Measurements from ENCODE around the gene ATP5PD.
A peak's percentile ranks its signal among the peaks of the same experiment; 100 is the strongest.

ATP5PD gene

DNA sequence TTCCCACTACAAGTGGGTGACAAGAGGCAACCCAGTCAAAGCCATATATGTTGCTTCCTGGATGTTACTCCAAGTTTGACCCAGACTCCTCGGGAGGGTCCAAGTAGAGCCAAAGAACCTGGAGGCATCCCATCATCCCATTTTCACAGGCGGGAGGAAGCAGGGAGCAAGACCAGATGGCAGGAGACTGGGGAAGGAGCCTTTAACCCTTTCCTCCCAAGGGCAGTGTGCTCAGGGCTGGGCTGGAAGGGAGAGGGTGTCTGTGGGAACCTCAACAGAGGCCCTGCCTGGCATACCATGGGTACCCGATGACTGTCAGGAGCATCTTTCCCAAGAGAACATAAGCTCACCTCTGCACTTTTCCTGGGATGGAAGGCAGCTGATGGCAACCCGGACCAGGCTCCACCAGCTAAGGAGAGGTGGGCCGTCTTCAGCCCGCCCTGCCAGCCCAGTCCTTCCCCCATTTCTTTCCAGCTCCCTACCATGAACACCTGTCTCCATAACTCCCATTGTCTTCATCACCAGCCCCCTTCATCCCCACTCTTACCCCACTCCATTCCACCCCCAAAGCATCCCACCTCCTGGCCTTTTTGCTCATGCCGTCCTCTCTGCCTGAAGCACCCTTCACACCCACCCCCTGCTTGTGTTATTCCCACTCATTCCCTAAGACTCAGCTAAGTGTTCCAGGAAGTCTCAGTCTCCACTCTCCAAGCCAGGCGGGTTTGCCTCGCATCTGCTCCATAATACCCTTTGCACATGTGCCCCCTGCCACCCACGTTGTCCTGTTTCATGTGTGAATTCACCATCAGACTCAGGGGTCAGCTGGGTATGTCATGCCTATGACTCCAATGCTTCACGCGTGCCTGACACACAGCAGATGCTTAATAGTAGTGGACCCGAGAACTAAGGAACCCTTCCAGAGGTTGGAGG lies 35.1 kb upstream of the ATP5PD start:
- H3K4me3 ChIP-seq (ENCODE audit: low read depth, low read length), result no peak overlapping the region
- TF ChIP-seq, protein P1, sequence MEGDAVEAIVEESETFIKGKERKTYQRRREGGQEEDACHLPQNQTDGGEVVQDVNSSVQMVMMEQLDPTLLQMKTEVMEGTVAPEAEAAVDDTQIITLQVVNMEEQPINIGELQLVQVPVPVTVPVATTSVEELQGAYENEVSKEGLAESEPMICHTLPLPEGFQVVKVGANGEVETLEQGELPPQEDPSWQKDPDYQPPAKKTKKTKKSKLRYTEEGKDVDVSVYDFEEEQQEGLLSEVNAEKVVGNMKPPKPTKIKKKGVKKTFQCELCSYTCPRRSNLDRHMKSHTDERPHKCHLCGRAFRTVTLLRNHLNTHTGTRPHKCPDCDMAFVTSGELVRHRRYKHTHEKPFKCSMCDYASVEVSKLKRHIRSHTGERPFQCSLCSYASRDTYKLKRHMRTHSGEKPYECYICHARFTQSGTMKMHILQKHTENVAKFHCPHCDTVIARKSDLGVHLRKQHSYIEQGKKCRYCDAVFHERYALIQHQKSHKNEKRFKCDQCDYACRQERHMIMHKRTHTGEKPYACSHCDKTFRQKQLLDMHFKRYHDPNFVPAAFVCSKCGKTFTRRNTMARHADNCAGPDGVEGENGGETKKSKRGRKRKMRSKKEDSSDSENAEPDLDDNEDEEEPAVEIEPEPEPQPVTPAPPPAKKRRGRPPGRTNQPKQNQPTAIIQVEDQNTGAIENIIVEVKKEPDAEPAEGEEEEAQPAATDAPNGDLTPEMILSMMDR (IDR thresholded peaks at IDR 0.05; ENCODE audit: borderline replicate concordance, insufficient read depth, low read depth, low read length), result no peak

DNA sequence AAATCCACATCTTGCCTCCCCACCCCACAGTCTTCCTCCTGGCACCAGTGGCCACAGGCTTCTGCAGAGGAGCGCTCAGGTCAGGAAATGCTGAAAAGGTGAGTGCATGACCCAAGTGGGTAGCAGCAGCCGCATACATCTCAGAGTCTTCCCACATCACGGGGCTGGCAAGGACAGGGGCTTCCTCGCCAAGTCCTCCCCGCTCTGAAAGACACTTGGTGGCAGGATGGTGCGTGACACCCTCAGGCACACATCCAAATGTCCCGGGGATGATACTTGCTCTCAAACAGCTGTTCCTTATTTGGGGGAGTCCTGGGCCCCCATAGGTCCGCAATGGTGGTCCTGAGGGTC lies 32.2 kb upstream of the ATP5PD start:
- no peak overlapping the region for H3K4me3 ChIP-seq (ENCODE audit: low read depth, low read length)
- TF ChIP-seq, protein P1 (IDR thresholded peaks at IDR 0.05; ENCODE audit: borderline replicate concordance, insufficient read depth, low read depth, low read length), result no peak

DNA sequence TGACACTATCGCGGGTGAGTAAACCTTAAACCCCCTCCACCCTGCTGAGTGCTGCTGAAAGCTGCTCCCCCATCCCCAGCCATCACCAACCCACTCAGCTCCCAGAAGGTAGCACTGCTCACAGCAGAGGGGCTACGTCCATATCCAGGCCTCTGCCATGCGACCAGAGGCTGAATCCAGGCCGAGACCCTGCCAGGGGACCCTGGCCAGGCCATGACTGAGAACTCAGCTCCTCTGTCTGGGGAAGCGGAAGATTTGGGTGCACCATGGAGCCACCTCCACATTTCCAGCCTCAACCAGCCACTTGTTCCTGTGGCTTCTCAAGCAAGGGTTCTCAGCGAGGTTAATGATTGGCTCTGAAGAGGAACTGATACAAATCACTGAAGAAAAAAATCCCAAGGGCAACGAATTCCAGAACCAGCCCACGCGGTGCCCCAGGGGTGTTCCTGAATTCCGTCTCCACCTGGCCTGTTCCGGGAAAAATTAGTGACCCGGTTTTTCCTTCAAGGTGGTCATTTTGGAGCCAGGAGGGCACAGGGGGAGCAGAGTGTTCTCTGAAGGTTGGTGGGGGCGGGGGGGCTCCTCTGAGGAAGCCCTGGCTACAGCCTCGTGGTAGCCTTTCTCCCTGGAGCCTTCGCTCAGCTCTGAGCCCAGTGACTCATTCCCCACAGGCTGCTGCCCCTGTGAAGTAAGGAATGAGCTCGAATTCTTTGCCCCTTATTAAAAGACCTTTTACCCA lies 31.7 kb upstream of the ATP5PD start:
- no peak overlapping the region for H3K4me3 ChIP-seq (ENCODE audit: low read depth, low read length)
- TF ChIP-seq, protein P1 (IDR thresholded peaks at IDR 0.05; ENCODE audit: borderline replicate concordance, insufficient read depth, low read depth, low read length), result no peak

DNA sequence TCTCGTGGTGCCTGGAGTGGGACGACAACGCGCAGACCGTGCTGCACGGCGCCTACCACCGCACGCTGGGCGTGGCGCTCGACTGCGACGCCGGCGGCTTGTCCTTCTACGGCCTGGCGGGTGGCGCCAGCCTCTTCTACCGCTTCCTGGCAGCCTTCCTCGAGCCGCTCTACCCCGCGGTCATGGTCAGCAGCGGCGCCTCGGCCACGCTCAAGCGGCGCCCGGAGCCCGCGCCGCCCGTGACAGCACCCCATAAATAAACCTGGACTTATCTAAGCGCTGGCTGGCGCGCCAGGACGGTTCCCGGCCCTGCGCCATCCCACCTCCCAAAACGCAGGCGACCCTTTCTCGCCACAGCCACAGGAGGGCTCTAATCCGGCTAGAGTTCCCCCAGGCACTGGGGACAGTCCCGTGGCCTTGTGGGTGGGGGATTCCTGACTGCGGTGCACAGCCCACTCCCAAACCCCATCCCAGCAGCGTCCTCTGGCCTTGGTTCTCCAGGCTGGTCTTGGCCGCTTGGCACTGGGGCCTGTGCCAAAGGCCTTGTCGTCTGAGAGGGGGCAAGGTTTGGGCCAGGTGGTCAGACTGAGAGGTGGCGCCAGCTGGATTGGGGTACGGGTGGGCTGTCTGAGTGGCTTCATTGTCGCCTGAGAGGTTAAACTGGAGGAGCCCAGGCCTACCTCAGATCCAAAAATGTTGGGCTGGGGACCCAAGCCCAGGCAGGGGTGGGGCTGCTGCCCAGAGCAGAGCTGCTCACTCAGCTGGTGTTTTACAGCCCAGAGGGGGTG lies 30.9 kb upstream of the ATP5PD start:
- TF ChIP-seq, protein P1 (IDR thresholded peaks at IDR 0.05; ENCODE audit: borderline replicate concordance, insufficient read depth, low read depth, low read length), result 0 out of 2 replicates have a peak, but pooled peaks have one; percentile 25
- H3K4me3 ChIP-seq (ENCODE audit: low read depth, low read length), result peak overlapping the region; percentile 26

DNA sequence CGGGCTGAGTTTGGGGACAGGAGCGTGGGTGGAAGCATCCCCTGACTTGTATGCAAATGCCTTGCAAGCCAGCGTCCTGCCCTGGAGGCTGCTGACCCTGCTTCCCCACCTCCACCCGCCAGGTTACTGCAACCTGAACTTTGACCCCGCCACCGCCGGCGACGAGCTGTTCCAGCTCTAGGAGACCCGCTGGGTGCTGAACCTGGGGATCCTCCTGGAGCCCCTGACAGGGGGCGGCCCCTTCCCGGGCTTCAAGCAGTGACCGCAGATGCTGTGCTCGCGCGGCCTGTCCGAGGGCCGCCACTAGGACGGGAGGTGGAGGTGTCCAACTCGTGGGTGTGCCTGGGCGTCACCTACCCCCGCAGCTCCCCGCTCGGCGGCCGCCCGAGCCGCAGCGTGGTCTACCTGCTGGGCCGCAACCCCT lies 30.3 kb upstream of the ATP5PD start:
- TF ChIP-seq, protein P1 (IDR thresholded peaks at IDR 0.05; ENCODE audit: borderline replicate concordance, insufficient read depth, low read depth, low read length), result no peak
- peak overlapping the region; percentile 26 for H3K4me3 ChIP-seq (ENCODE audit: low read depth, low read length)

DNA sequence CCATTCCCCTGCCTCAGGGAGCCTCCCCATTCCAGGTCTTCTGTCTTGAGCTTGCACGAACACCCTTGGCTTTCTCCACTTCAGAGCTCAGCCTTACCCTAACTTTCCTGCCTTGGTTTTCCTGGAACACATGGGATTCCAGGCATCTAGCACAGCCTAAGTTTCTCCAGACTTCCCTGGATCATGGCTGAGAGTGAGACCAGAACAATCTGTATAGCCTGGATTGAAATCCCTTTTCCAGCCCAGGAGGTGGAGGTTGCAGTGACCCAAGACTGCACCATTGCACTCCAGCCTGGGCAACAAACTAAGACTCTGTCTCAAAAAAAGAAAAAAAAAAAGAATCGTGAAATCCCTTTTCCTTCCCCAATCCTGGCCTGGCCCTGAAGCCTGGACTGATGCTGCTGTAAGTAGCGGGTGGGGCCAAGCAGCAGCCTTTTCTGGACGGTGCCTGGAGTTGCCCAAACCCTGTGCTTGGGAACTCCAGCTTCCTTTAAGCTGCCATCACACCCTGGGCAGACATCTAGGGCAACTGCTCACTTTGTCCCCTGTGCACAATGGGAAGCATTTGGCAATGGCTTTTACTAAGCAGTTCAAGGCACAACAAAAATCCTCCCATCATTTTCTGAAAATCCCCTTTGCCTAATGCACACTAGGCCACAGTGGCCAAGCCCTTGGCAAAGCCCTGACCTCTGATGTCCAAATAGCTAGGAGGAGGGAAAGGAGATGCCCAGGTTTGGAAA lies 29.0 kb upstream of the ATP5PD start:
- TF ChIP-seq, protein P1 (IDR thresholded peaks at IDR 0.05; ENCODE audit: borderline replicate concordance, insufficient read depth, low read depth, low read length), result no peak

More for the DNA sequence above, 29.0 kb upstream of the ATP5PD start:
- no peak overlapping the region for H3K4me3 ChIP-seq (ENCODE audit: low read depth, low read length)
